Measurements from ENCODE around the gene KRT6A. TPM values are rescaled to one million over a fixed set of nuclear protein-coding genes. Genes with fewer than 3 reads are reported as not detected.
A peak's percentile ranks its signal among the peaks of the same experiment; 100 is the strongest.
"Not testable (repeated sequence)": the region's sequence is repeated elsewhere in the genome, so short reads cannot be mapped to it uniquely, and the experiment has no call there.

Gene KRT6A
- total RNA-seq, 4 donors from 2014 or later: 1,263 to 22,053 (median 17,717) TPM

DNA sequence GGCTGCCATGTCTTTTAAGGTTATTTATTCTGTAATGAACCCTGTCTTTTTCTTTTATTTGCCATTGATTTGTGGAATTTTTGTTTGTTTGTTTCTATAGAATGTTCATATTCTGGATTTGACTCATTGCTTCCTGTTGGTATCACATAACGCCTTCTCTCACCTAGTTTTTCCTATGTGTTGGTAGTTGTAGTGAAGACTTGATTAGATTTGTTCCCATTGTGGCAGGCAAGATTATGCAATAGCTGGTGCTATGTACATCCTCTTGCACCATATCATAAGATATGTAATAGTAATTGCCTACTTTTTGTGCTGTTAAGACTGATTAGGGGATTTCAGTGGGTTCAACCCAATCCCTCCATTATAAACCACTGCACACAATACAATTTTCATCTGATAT is 37.2 kb downstream of the KRT6A start:
- no peak for DNase-seq
- intact Hi-C loops (cut with DNase I): no loop called here

DNA sequence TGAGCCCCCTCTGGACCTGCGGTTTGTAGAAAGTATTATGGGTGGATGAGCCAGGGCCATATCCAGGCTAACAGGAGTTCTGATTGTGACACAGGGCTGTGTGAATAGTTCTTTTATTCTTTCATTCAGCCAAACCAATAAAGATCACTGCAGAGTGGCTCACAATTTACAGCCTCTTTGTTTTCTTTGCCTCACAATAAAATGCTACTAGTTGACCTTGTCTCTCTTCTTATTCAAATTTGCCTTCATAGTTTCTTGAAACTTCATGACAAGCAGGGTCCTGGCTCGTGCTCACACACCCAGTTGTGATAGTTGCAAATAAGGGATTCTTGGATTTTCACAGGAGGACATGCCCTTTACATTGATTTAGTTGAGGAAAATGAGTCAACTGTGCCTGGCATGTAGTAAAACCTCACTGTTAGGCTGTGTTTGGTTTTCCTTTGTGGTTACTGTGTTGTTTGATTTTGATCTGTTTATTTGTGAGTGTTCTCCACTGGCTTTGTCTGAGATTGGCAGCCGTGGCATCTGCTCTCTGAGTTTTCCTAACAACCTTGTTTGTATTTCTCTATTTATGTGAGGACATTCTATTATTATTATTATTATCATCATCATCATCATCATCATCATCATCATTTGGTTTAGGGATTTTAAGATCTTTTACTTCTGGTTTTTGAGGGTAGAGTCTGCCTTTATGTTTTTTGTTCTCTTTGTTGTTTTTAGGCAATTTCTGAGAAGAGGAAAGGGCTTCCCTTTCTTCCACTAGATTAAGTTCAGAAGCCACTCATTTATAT is 38.5 kb downstream of the KRT6A start:
- 42 to 63% methylated on average over 3 of the region's 3 CpGs for WGBS, 2 donors
- no peak overlapping the region for H3K4me3 ChIP-seq
- no peak for TF ChIP-seq POLR2A (IDR thresholded peaks at IDR 0.05)
- TF ChIP-seq, protein P1, sequence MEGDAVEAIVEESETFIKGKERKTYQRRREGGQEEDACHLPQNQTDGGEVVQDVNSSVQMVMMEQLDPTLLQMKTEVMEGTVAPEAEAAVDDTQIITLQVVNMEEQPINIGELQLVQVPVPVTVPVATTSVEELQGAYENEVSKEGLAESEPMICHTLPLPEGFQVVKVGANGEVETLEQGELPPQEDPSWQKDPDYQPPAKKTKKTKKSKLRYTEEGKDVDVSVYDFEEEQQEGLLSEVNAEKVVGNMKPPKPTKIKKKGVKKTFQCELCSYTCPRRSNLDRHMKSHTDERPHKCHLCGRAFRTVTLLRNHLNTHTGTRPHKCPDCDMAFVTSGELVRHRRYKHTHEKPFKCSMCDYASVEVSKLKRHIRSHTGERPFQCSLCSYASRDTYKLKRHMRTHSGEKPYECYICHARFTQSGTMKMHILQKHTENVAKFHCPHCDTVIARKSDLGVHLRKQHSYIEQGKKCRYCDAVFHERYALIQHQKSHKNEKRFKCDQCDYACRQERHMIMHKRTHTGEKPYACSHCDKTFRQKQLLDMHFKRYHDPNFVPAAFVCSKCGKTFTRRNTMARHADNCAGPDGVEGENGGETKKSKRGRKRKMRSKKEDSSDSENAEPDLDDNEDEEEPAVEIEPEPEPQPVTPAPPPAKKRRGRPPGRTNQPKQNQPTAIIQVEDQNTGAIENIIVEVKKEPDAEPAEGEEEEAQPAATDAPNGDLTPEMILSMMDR (IDR thresholded peaks at IDR 0.05): no peak
- no peak for DNase-seq
- peaks cover 0 to 23% (median 0%) of the 10 kb centered on the region in 3 donors for H3K4me1 ChIP-seq
- H3K27me3 ChIP-seq: no peaks in the 10 kb centered on the region
- H3K27ac ChIP-seq: no peak overlapping the region
- H3K9me3 ChIP-seq: no peaks in the 10 kb centered on the region
- intact Hi-C loops (cut with DNase I): no loop called here
- no peaks in the 10 kb centered on the region for H3K36me3 ChIP-seq

More for the DNA sequence above, 37.2 kb downstream of the KRT6A start:
- Histone ChIP-seq H3K36me3 (no peaks in the 10 kb centered on the region), H3K27ac (no peak overlapping the region), H3K9me3 (no peaks in the 10 kb centered on the region), H3K4me1 (peaks cover 0 to 23% (median 0%) of the 10 kb centered on the region in 3 donors), H3K27me3 (no peaks in the 10 kb centered on the region), H3K4me3 (no peak overlapping the region)
- TF ChIP-seq POLR2A (IDR thresholded peaks at IDR 0.05): no peak
- TF ChIP-seq, protein P1 (IDR thresholded peaks at IDR 0.05): no peak
- 45 to 67% methylated on average over 1 of the region's 1 CpG for WGBS, 2 donors

DNA sequence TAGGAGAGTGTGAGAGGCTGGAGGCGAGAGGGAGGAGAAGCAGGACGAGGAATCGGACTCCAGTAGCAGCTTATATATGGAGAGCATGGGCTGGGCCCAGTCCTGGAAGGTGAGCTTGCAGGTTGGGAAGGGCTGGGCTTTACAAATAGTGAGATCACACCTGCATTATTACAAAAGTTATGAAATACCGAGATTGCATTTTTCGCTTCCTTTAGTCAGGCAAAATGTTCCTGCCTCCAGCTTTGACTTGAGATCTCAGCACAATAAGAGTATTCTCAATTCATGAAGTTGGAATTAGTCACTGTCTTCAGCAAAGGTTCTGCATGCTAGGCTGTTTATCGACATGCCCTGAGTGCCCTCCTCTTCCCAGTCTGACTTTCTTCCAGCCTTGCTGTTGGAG is 41.0 kb downstream of the KRT6A start, which contains the start of gene KRT6B:
Gene KRT6B, minus strand, starts transcription at position 46 of the 400 bp plus-strand sequence. CDS start 68 bp downstream, outside the sequence.
- no peak for DNase-seq
- WGBS, 2 donors: 45 to 62% methylated on average over 6 of the region's 6 CpGs

DNA sequence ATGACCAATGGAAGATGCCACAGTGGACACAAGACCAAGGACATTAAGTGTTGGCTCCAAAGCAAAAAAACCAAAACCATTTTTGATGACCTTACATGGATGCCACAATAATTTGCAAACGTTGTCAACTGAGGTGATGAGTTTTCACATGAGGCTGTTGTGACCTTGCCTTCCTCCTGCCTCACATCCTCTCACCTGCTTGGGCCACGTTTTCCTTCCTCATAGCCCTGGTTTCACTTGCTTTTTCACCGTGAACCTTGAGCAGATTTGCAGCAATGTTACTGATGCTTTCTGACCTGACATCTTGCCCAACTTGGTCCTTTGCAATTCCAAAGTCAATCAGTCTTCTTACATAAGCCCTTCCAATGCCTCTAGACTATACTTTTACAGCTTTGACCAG is 44.8 kb downstream of the KRT6A start:
- intact Hi-C loops (cut with DNase I): no loop called here
- H3K27me3 ChIP-seq: peaks cover 0 to 7% (median 0%) of the 10 kb centered on the region in 4 donors
- DNase-seq: no peak

More for the DNA sequence above, 41.0 kb downstream of the KRT6A start, which contains the start of gene KRT6B:
- H3K27ac ChIP-seq: peak within 1 kb of the TSS; percentile 33 to 79 (median 61)
- intact Hi-C loops (cut with DNase I): no loop called here
- no peaks in the 10 kb centered on the region for H3K9me3 ChIP-seq
- H3K36me3 ChIP-seq: peaks cover 0 to 10% (median 0%) of the 10 kb centered on the region in 3 donors
- TF ChIP-seq, protein P1 (IDR thresholded peaks at IDR 0.05): no peak
- TF ChIP-seq POLR2A (IDR thresholded peaks at IDR 0.05): no peak
- peaks cover 0 to 23% (median 0%) of the 10 kb centered on the region in 3 donors for H3K4me1 ChIP-seq
- peak within 1 kb of the TSS in 1 of 4 donors; percentile 21 for H3K4me3 ChIP-seq
- H3K27me3 ChIP-seq: no peaks in the 10 kb centered on the region

DNA sequence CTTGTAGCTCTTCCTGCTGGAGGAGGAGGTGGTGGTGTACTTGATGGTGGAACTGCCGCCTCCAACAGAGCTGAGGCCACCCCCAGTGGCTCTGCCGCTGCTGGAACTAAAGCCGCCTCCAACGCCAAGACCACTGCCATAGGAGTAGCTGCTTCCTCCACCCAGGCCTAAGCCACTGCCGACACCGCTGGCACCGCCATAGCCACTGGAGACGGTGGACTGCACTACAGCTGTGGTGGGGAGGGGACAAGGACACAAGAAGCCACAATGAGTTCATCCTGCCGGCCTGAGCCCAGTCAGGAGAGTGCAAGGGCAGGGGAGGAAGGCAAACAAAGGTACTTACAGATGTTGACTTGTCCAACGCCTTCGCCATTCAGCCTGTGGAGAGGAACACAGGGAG is 45.9 kb downstream of the KRT6A start:
- intact Hi-C loops (cut with DNase I); DNase-seq; H3K27ac ChIP-seq; H3K9me3 ChIP-seq; H3K4me3 ChIP-seq; H3K27me3 ChIP-seq: not testable (repeated sequence)
- H3K4me1 ChIP-seq: peaks cover 3 to 24% (median 4%) of the 10 kb centered on the region in 3 donors
- H3K36me3 ChIP-seq: peaks cover 0 to 13% (median 0%) of the 10 kb centered on the region in 3 donors
- 87 to 96% methylated on average over 3 of the region's 11 CpGs for WGBS, 2 donors

More for the DNA sequence above, 44.8 kb downstream of the KRT6A start:
- peaks cover 0 to 13% (median 0%) of the 10 kb centered on the region in 3 donors for H3K36me3 ChIP-seq
- WGBS, 2 donors: 58 to 71% methylated on average over 3 of the region's 3 CpGs
- no peak for TF ChIP-seq POLR2A (IDR thresholded peaks at IDR 0.05)
- TF ChIP-seq, protein P1 (IDR thresholded peaks at IDR 0.05): no peak
- no peak overlapping the region for H3K27ac ChIP-seq
- H3K9me3 ChIP-seq: no peaks in the 10 kb centered on the region
- no peak overlapping the region for H3K4me3 ChIP-seq
- peaks cover 0 to 29% (median 3%) of the 10 kb centered on the region in 3 donors for H3K4me1 ChIP-seq

Data from esophagus squamous epithelium (tissue), 5 donors.